ENCODE measurements around the gene CHD1.

CHD1 gene

DNA sequence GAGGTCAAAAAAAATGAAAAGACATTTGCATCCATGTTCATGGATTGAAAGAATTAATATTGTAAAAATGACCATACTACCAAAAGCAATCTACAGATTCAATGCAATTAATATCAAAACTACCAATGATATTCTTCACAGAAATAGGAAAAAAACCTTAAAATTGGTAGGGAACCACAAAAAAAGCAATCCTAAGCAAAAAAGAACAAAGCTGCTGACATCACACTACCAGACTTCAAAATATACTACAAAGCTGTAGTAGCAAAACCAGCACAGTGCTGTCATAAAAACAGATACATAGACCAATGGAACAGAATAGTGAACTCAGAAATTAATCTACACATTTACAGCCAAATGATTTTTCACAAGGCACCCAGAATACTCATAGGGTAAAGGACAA is 121.0 kb downstream of the CHD1 start:
- no peak for DNase-seq (ENCODE audit: low spot score)

DNA sequence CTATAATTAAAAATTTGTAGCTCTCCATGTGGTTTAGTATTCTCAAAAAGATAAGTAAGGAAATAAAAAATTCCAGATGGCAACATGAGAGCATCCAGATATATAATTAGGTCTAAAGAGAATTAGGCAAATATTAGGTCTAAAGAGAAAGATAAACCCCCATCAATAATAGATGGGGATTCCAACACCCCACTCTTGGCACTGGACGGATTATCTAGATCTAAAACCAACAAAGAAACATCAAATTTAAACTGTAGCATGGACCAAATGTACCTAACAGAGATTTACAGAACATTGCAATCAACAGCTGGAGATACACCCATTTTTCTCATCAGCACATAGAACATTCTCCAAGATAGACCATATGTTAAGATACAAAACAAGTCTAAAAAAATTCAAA is 123.7 kb downstream of the CHD1 start:
- DNase-seq (ENCODE audit: low spot score): no peak

DNA sequence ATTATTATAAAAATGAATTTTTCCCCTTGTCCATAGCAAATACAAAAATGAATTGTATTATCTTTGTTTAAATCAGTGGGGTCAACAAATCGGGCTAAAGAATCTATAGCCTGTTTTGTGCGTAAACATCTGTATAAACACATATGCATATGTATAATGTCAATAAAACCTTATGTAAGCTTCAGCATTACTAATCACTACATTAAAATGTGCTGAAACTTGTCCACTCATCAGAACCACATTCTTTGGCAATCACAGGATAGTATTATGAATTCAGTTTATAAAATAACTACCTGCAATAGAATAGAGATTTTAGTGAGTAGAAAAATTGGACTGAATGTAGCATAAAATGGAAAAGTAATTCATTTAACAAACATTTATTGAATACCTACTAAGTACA is 124.7 kb downstream of the CHD1 start:
- no peak for DNase-seq (ENCODE audit: low spot score)
